ENCODE data around the gene NCS1. TPM values are rescaled to one million over a fixed set of nuclear protein-coding genes. Genes with fewer than 3 reads are reported as not detected.

NCS1 gene
- total RNA-seq, 1 donor from 2014 or later = 54.6 TPM

GRCh38 chr9:130147198-130147597 lies 25.0 kb upstream of the NCS1 start:
- DNase-seq (ENCODE audit: low spot score) = no peak

GRCh38 chr9:130147910-130148309 lies 24.3 kb upstream of the NCS1 start:
- no peak for DNase-seq (ENCODE audit: low spot score)

GRCh38 chr9:130149031-130149430 lies 23.2 kb upstream of the NCS1 start:
- DNase-seq (ENCODE audit: low spot score) = no peak

- no peak for DNase-seq (ENCODE audit: low spot score)
Observed at GRCh38 chr9:130149654-130150286, 22.4 kb upstream of the NCS1 start.

- no peak for DNase-seq (ENCODE audit: low spot score)
Observed at GRCh38 chr9:130150779-130151382, 21.3 kb upstream of the NCS1 start.

GRCh38 chr9:130154816-130155215 lies 17.4 kb upstream of the NCS1 start:
- no peak for DNase-seq (ENCODE audit: low spot score)

GRCh38 chr9:130155647-130156046 lies 16.6 kb upstream of the NCS1 start:
- no peak for DNase-seq (ENCODE audit: low spot score)

- no peak for DNase-seq (ENCODE audit: low spot score)
Observed at GRCh38 chr9:130156672-130157071, 15.5 kb upstream of the NCS1 start.

GRCh38 chr9:130157079-130157478 lies 15.1 kb upstream of the NCS1 start:
- no peak for DNase-seq (ENCODE audit: low spot score)

- no peak for DNase-seq (ENCODE audit: low spot score)
Observed at GRCh38 chr9:130158001-130158400, 14.2 kb upstream of the NCS1 start.

GRCh38 chr9:130159057-130159456 lies 13.1 kb upstream of the NCS1 start:
- DNase-seq (ENCODE audit: low spot score) = no peak

GRCh38 chr9:130159915-130160670 lies 12.1 kb upstream of the NCS1 start:
- no peak for DNase-seq (ENCODE audit: low spot score)

- DNase-seq (ENCODE audit: low spot score) = no peak
Observed at GRCh38 chr9:130160862-130161470, 11.2 kb upstream of the NCS1 start.

- DNase-seq (ENCODE audit: low spot score) = no peak
Observed at GRCh38 chr9:130165579-130165978, 6.6 kb upstream of the NCS1 start.

GRCh38 chr9:130166399-130166798 lies 5.8 kb upstream of the NCS1 start:
- no peak for DNase-seq (ENCODE audit: low spot score)

GRCh38 chr9:130167927-130168326 lies 4.3 kb upstream of the NCS1 start:
- no peak for DNase-seq (ENCODE audit: low spot score)

GRCh38 chr9:130171226-130172148 lies 717 bp upstream of the NCS1 start:
- DNase-seq (ENCODE audit: low spot score) = no peak

GRCh38 chr9:130172858-130173665 lies 858 bp downstream of the NCS1 start:
- no peak for DNase-seq (ENCODE audit: low spot score)

GRCh38 chr9:130173666-130173983 lies 1.4 kb downstream of the NCS1 start:
- DNase-seq (ENCODE audit: low spot score) = no peak

- DNase-seq (ENCODE audit: low spot score) = no peak
Observed at GRCh38 chr9:130174025-130174424, 1.8 kb downstream of the NCS1 start.

- no peak for DNase-seq (ENCODE audit: low spot score)
Observed at GRCh38 chr9:130174920-130175321, 2.7 kb downstream of the NCS1 start.

Data from ureter (tissue), 1 donor.